ENCODE measurements around the gene TRIOBP. TPM values are rescaled to one million over a fixed set of nuclear protein-coding genes. Genes with fewer than 3 reads are reported as not detected.
"Not testable (repeated sequence)": the region's sequence is repeated elsewhere in the genome, so short reads cannot be mapped to it uniquely, and the experiment has no call there.

TRIOBP gene
- total and polyA plus RNA-seq, 2 of the 4 experiments (the other 2 are of a cell fraction): 46.4 to 69.8 TPM

DNA sequence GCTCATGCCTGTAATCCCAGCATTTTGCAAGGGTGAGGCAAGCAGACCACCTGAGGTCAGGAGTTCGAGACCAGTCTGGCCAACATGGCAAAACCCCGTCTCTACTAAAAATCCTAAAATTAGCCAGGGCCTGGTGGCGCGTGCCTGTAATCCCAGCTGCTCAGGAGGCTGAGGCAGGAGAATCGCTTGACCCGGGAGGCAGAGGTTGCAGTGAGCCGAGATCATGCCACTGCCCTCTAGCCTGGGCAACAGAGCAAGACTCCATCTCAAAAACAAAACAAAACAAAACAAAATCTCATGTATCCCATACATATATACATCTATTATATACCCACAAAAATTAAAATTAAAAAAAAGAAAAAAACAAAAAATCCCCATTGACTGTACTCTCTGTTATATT, 100.4 kb downstream of the TRIOBP start:
- H3K23ac ChIP-seq (ENCODE audit: low read depth, low read length); H3K18ac ChIP-seq (ENCODE audit: low read depth, low read length); H2BK120ac ChIP-seq (ENCODE audit: low read depth, low read length); H3K27ac ChIP-seq (ENCODE audit: insufficient read depth, low read length); POLR2A ChIA-PET (ENCODE audit: unreplicated experiment); H3K9ac ChIP-seq (ENCODE audit: low read depth, low read length); H3K9me3 ChIP-seq (ENCODE audit: control insufficient read depth, insufficient read depth, low read length); intact Hi-C loops (cut with micrococcal nuclease); DNase-seq; H3K4me2 ChIP-seq (ENCODE audit: low read depth, low read length); H3K4me3 ChIP-seq (ENCODE audit: insufficient read depth, low read depth, low read length); H3K79me1 ChIP-seq (ENCODE audit: low read depth in 1 of 2, low read length in 2 of 2); BruUV-seq (replicated peaks); H4K91ac ChIP-seq (ENCODE audit: insufficient read depth, low read depth, low read length); H2BK15ac ChIP-seq (ENCODE audit: low read depth, low read length); H3K4ac ChIP-seq (ENCODE audit: low read depth, low read length); CTCF ChIA-PET; H2AFZ ChIP-seq (replicated peaks; ENCODE audit: low read length, poor library complexity); H3K14ac ChIP-seq (replicated peaks; ENCODE audit: low read depth, low read length); in situ Hi-C loops (cut with MboI; ENCODE audit: low sequenced_read_pairs); H3K36me3 ChIP-seq (ENCODE audit: control insufficient read depth, insufficient read depth, low read length); H4K20me1 ChIP-seq (ENCODE audit: insufficient read depth, low read length); H2AK5ac ChIP-seq (ENCODE audit: low read depth, low read length); dilution Hi-C loops (cut with HindIII; ENCODE audit: low sequenced_read_pairs, unreplicated experiment); H3K27me3 ChIP-seq (ENCODE audit: control insufficient read depth, insufficient read depth, low read length); H4K5ac ChIP-seq (ENCODE audit: low read depth, low read length); H2BK5ac ChIP-seq (ENCODE audit: low read depth, low read length, poor library complexity, severe bottlenecking); H4K8ac ChIP-seq (ENCODE audit: low read depth in 2 of 2, low read length in 2 of 2); H3K4me1 ChIP-seq (ENCODE audit: control insufficient read depth, insufficient read depth, low read length); ATAC-seq (ENCODE audit: low read depth); H3K56ac ChIP-seq (ENCODE audit: extremely low read depth, insufficient read depth, low read length); H2AK9ac ChIP-seq (replicated peaks; ENCODE audit: low read depth, low read length, poor library complexity); H3K9me1 ChIP-seq (ENCODE audit: insufficient read depth, low read length); H2BK20ac ChIP-seq (ENCODE audit: low read depth, low read length): not testable (repeated sequence)
- WGBS, 2 experiments (ENCODE audit: extremely low coverage in 2 of 2, insufficient read length in 1 of 2): no CpG with 5 or more reads among the region's 7 CpGs

All from IMR-90 (cell line).